Stomach smooth muscle (tissue), 2 donors: ENCODE results near the gene TMEM59.
"Not testable (repeated sequence)": the region's sequence is repeated elsewhere in the genome, so short reads cannot be mapped to it uniquely, and the experiment has no call there.

Experiments used
- H3K27ac ChIP-seq: one replicate; pipeline ENCODE4 v1.7.0; 2013; ENCODE audit warnings: mild to moderate bottlenecking, low read length, inconsistent platforms
- H3K27me3 ChIP-seq, 2 donors: one replicate each; pipeline ENCODE4 v1.7.0; 2013; ENCODE audit warnings: low read length in 2 of 2; ENCODE audit not compliant: insufficient read depth in 2 of 2, control insufficient read depth in 1 of 2
- H3K36me3 ChIP-seq, 2 donors: one replicate each; pipeline ENCODE4 v1.7.0; 2013; ENCODE audit warnings: low read length in 2 of 2; ENCODE audit not compliant: control insufficient read depth in 2 of 2, insufficient read depth in 2 of 2
- H3K4me1 ChIP-seq: one replicate; pipeline ENCODE4 v1.7.0; 2013; ENCODE audit warnings: low read length; ENCODE audit not compliant: control insufficient read depth, insufficient read depth
- H3K4me3 ChIP-seq, 2 donors: one replicate each; pipeline ENCODE4 v1.7.0; 2013; ENCODE audit warnings: low read length in 2 of 2
- H3K9ac ChIP-seq, 2 donors: one replicate each; pipeline ENCODE4 v1.7.0; 2013; ENCODE audit warnings: low read length in 2 of 2, mild to moderate bottlenecking in 1 of 2
- H3K9me3 ChIP-seq, 2 donors: one replicate each; pipeline ENCODE4 v1.7.0; 2013; ENCODE audit warnings: low read length in 2 of 2; ENCODE audit not compliant: control insufficient read depth in 2 of 2
- donor health status: healthy.
- donor health status: Pancreatic carcinoma.

The TMEM59 gene

GRCh38 chr1:54028306-54029251 lies 24.4 kb downstream of the TMEM59 start:
- no peaks in the 10 kb centered on the region for H3K4me1 ChIP-seq
- no peaks in the 10 kb centered on the region for H3K9me3 ChIP-seq
- no peak overlapping the region for H3K9ac ChIP-seq
- H3K27ac ChIP-seq = no peak overlapping the region
- H3K27me3 ChIP-seq = no peaks in the 10 kb centered on the region
- H3K4me3 ChIP-seq = no peak overlapping the region
- peaks cover 10 to 25% of the 10 kb centered on the region in 2 donors for H3K36me3 ChIP-seq

- H3K27ac ChIP-seq = no peak overlapping the region
- H3K4me1 ChIP-seq = no peaks in the 10 kb centered on the region
- no peaks in the 10 kb centered on the region for H3K9me3 ChIP-seq
- no peaks in the 10 kb centered on the region for H3K27me3 ChIP-seq
- H3K9ac ChIP-seq = no peak overlapping the region
- H3K36me3 ChIP-seq = peaks cover 10 to 22% of the 10 kb centered on the region in 2 donors
- H3K4me3 ChIP-seq = no peak overlapping the region
Observed at GRCh38 chr1:54027848-54028247, 25.2 kb downstream of the TMEM59 start.

- H3K27me3 ChIP-seq, H3K9ac ChIP-seq, H3K9me3 ChIP-seq, H3K4me3 ChIP-seq, H3K36me3 ChIP-seq, H3K4me1 ChIP-seq, H3K27ac ChIP-seq: not testable (repeated sequence)
Observed at GRCh38 chr1:54024811-54025210, 28.2 kb downstream of the TMEM59 start.

- no peaks in the 10 kb centered on the region for H3K4me1 ChIP-seq
Observed at GRCh38 chr1:54024358-54024757, 28.6 kb downstream of the TMEM59 start.

GRCh38 chr1:54019562-54020176 lies 33.3 kb downstream of the TMEM59 start:
- not testable (repeated sequence) for H3K4me1 ChIP-seq, H3K4me3 ChIP-seq, H3K36me3 ChIP-seq, H3K9ac ChIP-seq, H3K9me3 ChIP-seq, H3K27me3 ChIP-seq, H3K27ac ChIP-seq

More at GRCh38 chr1:54024358-54024757, 28.6 kb downstream of the TMEM59 start:
- Histone ChIP-seq H3K36me3 (peaks cover 3 to 5% of the 10 kb centered on the region in 2 donors), H3K9ac (no peak overlapping the region), H3K4me3 (no peak overlapping the region), H3K27ac (no peak overlapping the region), H3K9me3 (no peaks in the 10 kb centered on the region), H3K27me3 (no peaks in the 10 kb centered on the region)

- Histone ChIP-seq H3K27me3 (peaks cover 4 to 8% of the 10 kb centered on the region in 2 donors), H3K9me3 (no peaks in the 10 kb centered on the region), H3K4me1 (no peaks in the 10 kb centered on the region), H3K27ac (no peak overlapping the region), H3K36me3 (no peaks in the 10 kb centered on the region), H3K9ac (no peak overlapping the region), H3K4me3 (no peak overlapping the region)
Observed at GRCh38 chr1:54018635-54019034, 34.4 kb downstream of the TMEM59 start.

DNA sequence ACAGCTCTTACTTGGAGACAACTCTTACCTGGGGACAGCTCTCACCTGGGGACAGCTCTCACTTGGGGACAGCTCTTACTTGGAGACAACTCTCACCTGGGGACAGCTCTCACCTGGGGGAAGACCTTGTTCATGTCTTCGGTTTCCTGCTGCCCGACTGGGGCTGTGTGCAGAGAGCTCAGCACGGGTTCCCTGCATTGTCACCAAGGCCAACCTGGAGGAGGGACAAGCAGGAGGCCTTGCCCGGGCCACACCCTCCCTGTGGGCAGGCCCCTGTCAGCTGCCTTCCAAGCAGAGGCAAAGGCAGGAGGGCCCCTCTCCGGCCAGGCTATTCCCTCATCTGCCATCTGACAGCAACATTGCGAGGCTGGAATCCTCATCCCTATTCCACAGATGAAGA lies 35.0 kb downstream of the TMEM59 start, which contains the start of gene LDLRAD1:
Gene LDLRAD1 (minus strand): TSS at position 208 of the 400 bp plus-strand sequence. CDS start 74 bp downstream, at position 134.
- Histone ChIP-seq H3K4me3 (no peak within 1 kb of the TSS), H3K27me3 (peaks cover 5 to 8% of the 10 kb centered on the region in 2 donors), H3K9ac (no peak within 1 kb of the TSS), H3K9me3 (no peaks in the 10 kb centered on the region), H3K36me3 (no peaks in the 10 kb centered on the region), H3K27ac (no peak within 1 kb of the TSS), H3K4me1 (no peaks in the 10 kb centered on the region)

DNA sequence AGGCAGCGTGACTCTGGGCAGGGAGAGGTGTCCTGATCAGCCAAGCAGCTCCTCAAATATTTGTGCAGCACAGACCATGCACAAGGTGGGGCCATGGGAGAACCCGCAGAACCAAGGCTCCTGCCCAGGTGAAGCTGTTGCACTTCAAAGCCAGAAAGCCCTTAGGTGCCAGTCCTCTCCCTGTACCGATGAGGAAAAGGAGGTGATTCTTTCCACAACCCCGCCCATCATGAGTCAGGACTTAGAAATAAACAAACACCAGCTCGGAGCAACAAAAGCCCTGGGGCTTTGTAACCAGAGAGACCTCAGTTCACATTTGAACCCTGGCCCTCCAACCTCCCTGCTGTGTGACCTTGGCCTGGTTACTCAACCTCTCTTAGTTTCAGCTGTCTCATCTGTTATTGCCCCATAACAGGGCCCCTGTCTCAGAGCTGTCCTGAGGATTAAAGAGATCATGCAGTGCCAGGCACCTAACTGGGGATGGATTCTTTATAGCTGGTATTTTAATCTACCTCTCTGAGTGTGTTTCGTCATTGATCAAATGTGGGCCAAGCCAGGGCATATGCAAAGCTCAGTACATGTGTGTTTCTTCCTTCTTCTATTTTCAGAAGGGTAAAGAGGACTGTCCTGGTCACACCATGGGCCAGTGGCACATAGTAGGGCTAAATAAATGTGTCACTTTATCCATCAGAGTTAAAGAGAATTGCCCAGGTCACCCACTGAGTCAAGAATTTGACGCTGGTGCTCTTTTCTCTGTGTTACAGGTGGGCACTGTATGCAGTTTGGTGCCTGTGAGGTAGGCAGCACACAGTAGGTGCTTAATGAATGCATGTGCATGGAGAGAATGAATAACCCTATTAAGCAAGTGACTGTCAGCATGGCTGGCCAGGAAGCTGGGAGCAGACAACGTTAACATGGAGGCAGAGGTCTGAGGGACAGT lies 36.4 kb downstream of the TMEM59 start:
- Histone ChIP-seq H3K36me3 (no peaks in the 10 kb centered on the region), H3K4me3 (no peak overlapping the region), H3K27ac (no peak overlapping the region), H3K9ac (no peak overlapping the region), H3K9me3 (no peaks in the 10 kb centered on the region), H3K4me1 (no peaks in the 10 kb centered on the region), H3K27me3 (peaks cover 8 to 11% of the 10 kb centered on the region in 2 donors)

DNA sequence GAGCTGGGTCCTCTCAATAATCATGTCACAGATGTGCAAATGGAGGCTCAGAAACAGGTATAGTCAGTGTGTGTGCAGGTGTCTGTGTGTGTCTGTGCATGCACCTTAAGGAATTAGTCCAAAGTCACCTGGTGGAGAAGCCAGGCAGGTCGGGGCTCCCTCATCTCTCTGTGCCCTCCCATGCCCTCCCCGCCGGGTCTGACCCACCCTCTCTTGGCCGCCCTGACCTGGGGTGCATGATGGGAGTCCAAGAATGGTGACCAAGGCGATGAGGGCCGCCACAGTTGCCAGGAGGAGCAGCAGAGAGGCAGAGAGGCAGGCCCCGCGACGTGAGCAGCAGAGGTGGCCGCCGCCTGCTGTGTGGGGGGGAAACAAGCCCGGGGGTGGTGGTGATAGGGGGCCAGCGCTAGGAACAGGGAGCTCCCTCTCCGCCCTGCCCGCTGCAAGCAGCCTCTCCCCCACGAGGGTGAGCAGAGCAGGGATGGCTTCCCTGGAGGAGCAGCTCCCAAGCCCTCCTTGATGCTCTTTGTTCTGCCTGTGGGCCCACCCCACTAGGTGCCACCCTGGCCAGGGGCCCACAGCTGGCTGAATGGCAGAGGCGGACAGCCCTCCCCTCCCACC lies 38.9 kb downstream of the TMEM59 start:
- H3K27ac ChIP-seq = no peak overlapping the region
- H3K36me3 ChIP-seq = no peaks in the 10 kb centered on the region
- no peaks in the 10 kb centered on the region for H3K9me3 ChIP-seq
- no peak overlapping the region for H3K9ac ChIP-seq
- H3K4me3 ChIP-seq = no peak overlapping the region
- peaks cover 8 to 16% of the 10 kb centered on the region in 2 donors for H3K27me3 ChIP-seq
- H3K4me1 ChIP-seq = no peaks in the 10 kb centered on the region
